Left cardiac atrium (tissue), 4 donors: ENCODE measurements around the gene FAM53A. TPM values are rescaled to one million over a fixed set of nuclear protein-coding genes. Genes with fewer than 3 reads are reported as not detected.

Experiments
- ATAC-seq, 2 donors: fragments of 200-7000 bp; cut with Tn5 transposase; one replicate each; pipeline ENCODE4 v1.9.1; 2020; ENCODE audit warnings: mild to moderate bottlenecking in 2 of 2, moderate library complexity in 2 of 2
- DNase-seq: peaks from one replicate; pipeline ENCODE4 v3.0.0-alpha.2; 2020
- intact Hi-C, 2 donors: fragments of 100-400 bp; cut with DNase I; formaldehyde crosslinking; loops; one replicate each; pipeline versions ENCODE4 v1.14.1 to v1.15.1; 2022 to 2023
- total RNA-seq, 2 donors: library from RNA; stranded (reverse); fragmentation: NEBNext Ultra II Directional; extraction: Animal tissue kit (Norgen Biotek cat#: 25700); gene quantifications; one replicate each; pipeline ENCODE4 v1.2.1, GENCODE V29; 2021
- donor health status: DM: no; HTN: yes; CAD: no.
- donor health status: DM: no; HTN: yes; CAD: no; lungs with severe emphysema.
- donor health status: DM: yes; HTN: yes; CAD: no.
- donor health status: Dilated cardiomyopathy.

FAM53A gene
- total RNA-seq, 2 donors from 2014 or later: 1.3 to 1.6 TPM

- intact Hi-C loops: no loop called here
- peak; percentile 19 for DNase-seq
- no peak for ATAC-seq
These were observed 82.6 kb downstream of the FAM53A start for GRCh38 chr4:1601533-1601835.

DNA sequence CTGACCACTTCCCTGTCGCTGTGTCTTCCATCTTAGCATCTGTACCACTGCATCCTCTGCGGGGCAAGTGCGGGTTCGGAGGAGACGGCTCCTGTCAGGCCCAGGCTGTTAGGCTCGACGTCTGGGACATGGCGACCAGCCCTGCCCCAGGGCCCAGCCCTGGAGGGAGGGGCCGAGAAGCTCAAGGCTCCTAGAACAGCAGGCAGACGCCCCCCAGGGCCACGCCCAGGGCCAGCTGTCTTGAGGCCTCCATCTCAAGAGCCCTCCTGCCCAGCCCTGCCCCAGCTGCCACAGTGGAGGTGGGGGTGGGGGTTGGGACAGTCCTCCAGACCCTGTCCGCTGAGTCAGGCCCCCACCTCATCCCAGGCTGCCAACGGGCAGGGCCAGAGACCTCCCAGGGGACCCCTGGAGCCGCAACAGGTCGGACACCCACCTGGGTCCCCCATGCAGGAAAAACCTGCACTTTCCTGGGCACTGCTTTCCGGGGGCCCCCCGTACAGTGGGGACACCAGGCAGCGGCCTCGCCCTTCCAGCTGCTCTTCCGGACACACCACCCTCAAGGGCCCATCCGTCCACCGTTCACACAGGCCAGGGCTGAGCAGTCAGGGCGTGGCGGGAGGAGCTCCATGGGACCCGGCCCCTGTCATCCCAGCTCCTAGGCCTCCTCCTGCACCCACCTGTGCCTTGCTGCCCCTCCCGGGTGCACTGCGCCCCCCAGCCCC, 83.1 kb downstream of the FAM53A start:
- ATAC-seq (no peak), DNase-seq (peak; percentile 12)
- intact Hi-C loops: no loop called here

DNA sequence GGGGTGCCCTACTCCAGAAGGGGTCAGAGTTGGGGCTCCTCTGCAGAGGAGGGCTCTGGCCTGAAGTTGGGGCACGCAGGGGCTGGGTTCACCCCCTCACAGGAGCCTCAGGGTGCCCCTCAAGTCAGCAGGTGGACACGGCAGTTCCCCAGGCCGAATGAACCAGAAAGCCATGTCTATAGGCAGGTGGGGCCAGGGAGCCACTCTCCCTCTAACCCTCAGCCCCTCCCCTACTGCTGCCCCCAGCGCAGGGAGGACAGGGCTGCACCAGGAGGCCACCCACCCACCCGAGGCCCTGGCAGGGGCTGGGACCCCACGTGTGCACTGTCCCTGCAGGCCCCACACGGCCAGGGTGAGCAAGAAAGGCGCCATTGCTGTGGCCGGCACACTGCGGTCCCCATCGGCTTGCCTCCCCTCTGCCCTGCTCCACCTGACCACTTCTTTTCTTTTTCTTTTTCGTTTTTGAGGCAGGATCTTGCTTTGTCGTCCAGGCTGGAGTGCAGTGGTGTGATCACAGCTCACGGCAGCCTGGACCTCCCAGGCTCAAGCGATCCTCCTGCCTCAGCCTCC, 83.8 kb downstream of the FAM53A start:
- ATAC-seq: no peak
- peak; percentile 7 for DNase-seq

DNA sequence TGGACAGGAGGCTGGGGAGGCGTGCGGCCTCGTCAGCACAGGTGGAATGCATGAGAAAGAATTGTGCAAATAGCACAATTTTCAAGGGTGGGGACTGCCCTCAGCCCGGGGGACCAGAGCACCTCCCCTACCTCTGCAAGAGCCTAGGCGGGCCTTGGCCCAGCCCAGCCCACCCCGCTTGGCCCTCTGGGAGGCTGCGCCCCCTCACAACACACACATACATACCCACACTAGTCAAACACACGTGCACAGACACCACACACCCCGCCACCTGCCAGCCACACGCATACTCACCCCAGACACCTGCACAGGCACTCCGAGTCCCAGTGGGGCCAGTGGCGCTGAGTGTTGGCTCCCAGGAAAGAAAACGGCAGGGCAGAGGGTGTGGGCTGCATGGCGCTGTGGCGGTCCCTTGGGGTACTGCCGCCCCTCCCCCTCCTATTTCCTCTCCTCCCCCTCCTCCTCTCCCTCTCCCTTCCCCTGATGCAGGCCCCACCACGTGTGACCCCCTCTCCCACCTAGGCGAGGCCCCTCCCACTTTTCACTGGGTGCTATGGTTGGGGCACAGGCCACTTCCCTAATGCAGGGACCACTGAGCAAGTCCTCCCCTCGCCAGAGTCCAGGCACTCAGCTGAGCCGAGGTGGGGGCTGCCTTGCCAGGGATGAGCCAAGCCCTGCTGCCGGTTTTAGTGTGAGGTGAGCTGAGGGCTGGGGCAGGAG, 84.5 kb downstream of the FAM53A start:
- DNase-seq: peak; percentile 16
- intact Hi-C loops: no loop called here
- no peak for ATAC-seq

More for the DNA sequence above, 83.8 kb downstream of the FAM53A start:
- intact Hi-C loops: no loop called here

- DNase-seq (peak; percentile 13), ATAC-seq (no peak)
- intact Hi-C loops: no loop called here
These were observed 85.1 kb downstream of the FAM53A start for GRCh38 chr4:1599026-1599481.

DNA sequence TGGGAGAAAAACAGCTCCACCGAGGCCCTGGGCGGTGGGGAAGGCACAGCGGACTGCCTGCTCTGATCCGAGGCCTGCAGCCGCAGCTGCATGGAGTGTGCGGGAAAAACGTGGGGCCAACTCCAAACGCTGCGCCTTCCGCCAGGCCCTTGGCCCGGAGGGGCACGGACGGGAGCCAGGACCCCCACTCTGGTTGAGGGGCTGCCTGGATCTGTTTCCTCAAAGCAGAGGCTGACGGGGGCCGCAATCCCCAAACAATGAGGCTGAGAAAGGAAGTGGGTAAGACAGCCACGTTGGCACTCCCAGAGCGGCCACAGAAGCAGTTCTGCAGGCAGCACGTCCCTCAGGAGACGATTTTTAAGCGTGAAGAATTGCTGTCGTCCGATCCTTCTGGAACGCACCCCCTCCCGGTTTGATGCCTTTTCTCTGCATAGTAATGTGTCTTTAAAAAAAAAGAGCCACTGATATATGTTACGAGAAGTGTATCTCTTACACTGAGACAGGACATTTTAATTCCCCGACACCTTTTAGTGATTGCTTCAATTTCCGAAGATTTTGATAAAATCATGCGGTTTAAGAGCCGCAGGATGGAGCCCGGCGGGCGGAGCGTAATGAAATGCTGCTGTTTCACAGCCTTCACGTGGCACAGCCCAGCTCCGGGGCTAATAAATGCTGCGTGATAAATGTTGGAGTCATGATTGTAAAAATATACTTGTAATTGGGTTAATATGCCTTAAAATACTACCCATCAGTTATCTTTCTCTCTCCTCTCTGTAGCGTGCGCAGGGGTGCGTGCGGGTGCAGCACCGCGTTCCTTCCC, 85.7 kb downstream of the FAM53A start:
- DNase-seq (peak; percentile 2), ATAC-seq (no peak)
- intact Hi-C loops: no loop called here

GRCh38 chr4:1597021-1597931, 86.8 kb downstream of the FAM53A start:
- intact Hi-C loops: no loop called here
- DNase-seq (peak; percentile 14), ATAC-seq (no peak)

GRCh38 chr4:1596393-1596792, 87.7 kb downstream of the FAM53A start:
- ATAC-seq (no peak), DNase-seq (peak; percentile 6)

DNA sequence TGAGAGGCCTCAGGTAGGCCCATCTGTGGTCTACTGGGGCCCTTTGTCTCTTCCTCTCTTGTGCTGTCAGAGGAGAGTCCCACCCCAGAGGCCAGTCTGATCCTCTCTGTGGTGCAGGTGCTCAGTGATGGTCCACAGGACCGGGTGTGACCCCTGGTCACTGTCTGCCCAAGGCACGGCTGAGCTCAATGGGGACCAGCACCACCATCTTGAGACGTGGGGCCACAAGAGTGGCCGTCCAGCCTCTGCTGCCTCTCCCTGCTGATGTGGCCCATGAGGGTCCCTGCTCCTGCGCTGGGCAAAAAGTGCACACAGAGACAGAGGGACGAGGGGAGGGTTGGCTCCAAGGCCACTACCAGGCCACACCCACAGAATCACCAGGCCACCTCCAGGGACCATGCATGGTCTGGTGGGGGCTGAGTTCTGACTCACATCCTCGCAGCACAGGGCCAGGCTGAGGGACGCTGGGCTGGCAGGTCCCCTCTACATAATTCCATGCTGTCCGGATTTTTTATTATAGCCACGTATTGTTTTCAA, 88.3 kb downstream of the FAM53A start:
- ATAC-seq: no peak
- intact Hi-C loops: no loop called here
- DNase-seq: no peak

More at GRCh38 chr4:1596393-1596792, 87.7 kb downstream of the FAM53A start:
- intact Hi-C loops: no loop called here

DNA sequence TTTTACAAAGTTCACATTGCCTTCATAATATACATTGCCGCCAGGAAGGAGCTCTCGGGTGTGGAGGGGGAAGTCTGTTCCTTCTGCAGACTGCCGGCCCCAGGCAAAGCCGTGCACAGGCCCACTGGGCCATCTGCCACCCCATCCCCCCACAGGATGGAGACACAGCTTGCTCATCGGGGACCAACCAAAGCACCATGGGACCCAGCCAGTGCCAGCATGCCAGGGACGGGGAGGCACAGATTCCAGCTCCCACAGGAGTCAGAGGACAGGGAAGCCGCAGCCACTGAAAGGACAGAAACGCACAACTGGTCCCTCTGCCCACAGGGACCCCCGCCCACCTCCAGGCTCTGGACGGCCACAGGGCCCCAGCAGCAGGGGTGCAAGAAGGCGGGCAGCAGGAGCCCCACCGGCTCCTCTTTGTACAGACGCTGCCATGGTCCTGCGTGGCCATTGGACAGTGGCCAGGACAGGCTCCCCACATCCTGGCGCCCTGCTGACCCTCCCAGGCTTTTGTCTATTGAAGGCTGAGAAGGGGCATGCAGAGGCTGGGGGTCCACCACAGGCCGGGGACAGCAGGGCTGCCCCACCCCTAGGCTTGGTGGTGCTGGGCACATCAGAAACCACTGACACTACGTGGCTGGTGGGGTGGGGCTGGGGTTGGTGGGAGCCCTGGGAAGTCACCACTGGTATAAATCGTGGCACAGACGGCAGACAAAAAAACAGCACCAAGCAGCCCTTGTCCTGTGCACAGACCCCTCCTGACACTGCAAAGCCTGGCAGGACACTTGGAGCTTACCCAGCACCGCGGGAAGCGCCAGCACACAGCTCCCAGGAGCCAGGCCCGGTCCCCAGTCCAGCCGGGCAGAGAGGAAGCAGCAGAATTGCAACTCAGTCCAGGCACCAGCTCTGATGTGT, 89.0 kb downstream of the FAM53A start:
- no peak for ATAC-seq
- DNase-seq: peak; percentile 21
- intact Hi-C loops: no loop called here

- peak in 1 of 2 donors; percentile 18 for ATAC-seq
- DNase-seq: peak; percentile 13
- intact Hi-C loops: no loop called here
These were observed 90.2 kb downstream of the FAM53A start for GRCh38 chr4:1593881-1594345.

GRCh38 chr4:1593458-1593857, 90.7 kb downstream of the FAM53A start:
- intact Hi-C loops: no loop called here
- DNase-seq (peak; percentile 13), ATAC-seq (no peak)

DNA sequence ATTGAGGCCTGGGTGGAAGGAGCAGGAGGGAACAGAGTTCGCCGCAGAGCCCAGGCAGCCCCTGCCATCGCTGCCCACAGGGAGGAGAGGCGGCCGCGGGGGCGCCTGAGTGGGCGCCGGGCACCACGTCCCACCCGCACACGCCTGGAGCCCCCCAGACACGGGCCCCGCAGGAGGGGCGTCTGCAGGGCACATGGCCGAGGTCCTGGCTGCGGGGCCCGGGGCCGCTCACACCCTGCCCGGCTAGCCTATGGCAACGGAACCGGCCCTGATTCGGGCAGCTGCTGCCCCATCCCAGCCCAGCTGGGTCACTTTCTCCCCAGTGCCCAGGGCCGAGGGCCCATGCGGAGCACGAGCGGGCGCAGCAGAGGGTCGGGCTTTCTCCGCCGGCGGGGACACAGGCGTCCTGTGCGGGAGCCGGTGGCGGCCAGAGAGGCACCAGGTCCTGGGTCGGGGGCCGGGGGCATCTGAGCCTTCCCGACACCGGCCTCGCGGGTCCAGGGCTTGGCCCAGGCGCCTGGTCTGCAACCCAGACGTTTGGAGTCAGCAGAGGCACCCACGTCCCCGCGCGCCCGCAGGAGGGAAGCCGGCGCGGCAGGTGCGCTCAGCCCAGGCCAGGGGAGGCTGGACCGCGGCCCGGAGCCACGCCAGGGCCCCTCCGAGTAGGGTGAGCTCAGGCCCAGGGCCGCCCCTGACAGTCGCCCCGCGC, 91.2 kb downstream of the FAM53A start:
- ATAC-seq (peak; percentile 14 to 20), DNase-seq (peak; percentile 20)
- intact Hi-C loops: no loop called here

GRCh38 chr4:1592068-1592708, 91.9 kb downstream of the FAM53A start:
- peak; percentile 41 for DNase-seq
- intact Hi-C loops: no loop called here
- peak; percentile 41 to 66 for ATAC-seq

- ATAC-seq (no peak), DNase-seq (peak; percentile 3)
- intact Hi-C loops: no loop called here
These were observed 93.0 kb downstream of the FAM53A start for GRCh38 chr4:1591107-1591506.

GRCh38 chr4:1590244-1590643, 93.9 kb downstream of the FAM53A start:
- ATAC-seq (no peak), DNase-seq (no peak)
- intact Hi-C loops: no loop called here
